Calu3 (cell line): Measurements from ENCODE around the gene RASGRF1. TPM values are rescaled to one million over a fixed set of nuclear protein-coding genes. Genes with fewer than 3 reads are reported as not detected.

Experiments
- BruUV-seq: library from RNA; stranded (reverse); fragments of 400-500 nt; replicated peaks from 2 replicates; lab custom pipeline; 2021; lab: Mats Ljungman, UMichigan
- CTCF ChIA-PET: fragments of 300-600 bp; sonication (Branson Sonifier 250); formaldehyde crosslinking; loops from one replicate; lab custom pipeline; 2022; ENCODE audit warnings: antibody characterized with exemption; lab: Charles Lee
- DNase-seq: peaks from one replicate; pipeline ENCODE4 v3.0.0; 2022
- H3K27ac Mint-ChIP-seq: one replicate; pipeline ENCODE4 v1.8.0; 2022; ENCODE audit warnings: mixed read lengths; ENCODE audit not compliant: unreplicated experiment
- H3K27me3 Mint-ChIP-seq: one replicate; pipeline ENCODE4 v1.8.0; 2022; ENCODE audit warnings: mixed read lengths; ENCODE audit not compliant: unreplicated experiment
- H3K36me3 Mint-ChIP-seq: one replicate; pipeline ENCODE4 v1.8.0; 2022; ENCODE audit warnings: mild to moderate bottlenecking, moderate library complexity, mixed read lengths; ENCODE audit not compliant: insufficient read depth, unreplicated experiment
- H3K4me1 Mint-ChIP-seq: one replicate; pipeline ENCODE4 v1.8.0; 2022; ENCODE audit warnings: mild to moderate bottlenecking, low read depth, mixed read lengths; ENCODE audit not compliant: unreplicated experiment
- H3K4me3 Mint-ChIP-seq: one replicate; pipeline ENCODE4 v1.8.0; 2022; ENCODE audit warnings: mild to moderate bottlenecking, low read depth, moderate library complexity, mixed read lengths; ENCODE audit not compliant: unreplicated experiment
- H3K9me3 Mint-ChIP-seq: one replicate; pipeline ENCODE4 v1.8.0; 2022; ENCODE audit warnings: low read depth, mixed read lengths; ENCODE audit not compliant: unreplicated experiment
- intact Hi-C: fragments of 100-400 bp; cut with micrococcal nuclease; formaldehyde crosslinking; loops from one replicate; pipeline ENCODE4 v1.10.0; 2022; ENCODE audit not compliant: unreplicated experiment
- total RNA-seq: library from RNA; stranded (reverse); gene quantifications from 2 replicates; pipeline ENCODE4 v1.2.3, GENCODE V29; 2022
- TF ChIP-seq, protein P1 (sequence below): fragments of 200-600 bp; IDR thresholded peaks from one replicate; pipeline ENCODE4 v1.8.0; 2022; ENCODE audit warnings: antibody characterized with exemption; ENCODE audit not compliant: unreplicated experiment

The RASGRF1 gene
- total RNA-seq, 1 experiment from 2014 or later: 2.2 TPM

DNA sequence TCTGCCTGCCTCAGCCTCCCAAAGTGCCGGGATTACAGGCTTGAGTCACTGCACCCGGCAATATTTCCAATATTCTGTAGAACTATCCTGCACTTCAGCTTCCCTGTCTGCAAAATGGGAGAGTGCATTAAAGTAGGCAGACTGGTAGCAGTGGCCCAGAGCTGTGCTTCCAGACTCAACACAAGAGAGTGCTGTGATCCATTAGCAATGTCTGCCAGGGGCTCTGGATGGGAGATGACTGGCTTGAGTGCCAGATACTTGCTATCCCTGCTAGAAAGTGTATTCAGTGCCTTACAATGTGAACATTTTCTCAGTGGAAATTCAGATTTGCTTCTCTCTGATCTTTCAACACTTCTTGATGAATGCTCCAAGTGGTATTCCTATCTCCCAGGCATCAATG, 80.3 kb downstream of the RASGRF1 start:
- no peak overlapping the region for H3K4me3 Mint-ChIP-seq
- H3K27ac Mint-ChIP-seq: no peak overlapping the region
- TF ChIP-seq, protein P1, sequence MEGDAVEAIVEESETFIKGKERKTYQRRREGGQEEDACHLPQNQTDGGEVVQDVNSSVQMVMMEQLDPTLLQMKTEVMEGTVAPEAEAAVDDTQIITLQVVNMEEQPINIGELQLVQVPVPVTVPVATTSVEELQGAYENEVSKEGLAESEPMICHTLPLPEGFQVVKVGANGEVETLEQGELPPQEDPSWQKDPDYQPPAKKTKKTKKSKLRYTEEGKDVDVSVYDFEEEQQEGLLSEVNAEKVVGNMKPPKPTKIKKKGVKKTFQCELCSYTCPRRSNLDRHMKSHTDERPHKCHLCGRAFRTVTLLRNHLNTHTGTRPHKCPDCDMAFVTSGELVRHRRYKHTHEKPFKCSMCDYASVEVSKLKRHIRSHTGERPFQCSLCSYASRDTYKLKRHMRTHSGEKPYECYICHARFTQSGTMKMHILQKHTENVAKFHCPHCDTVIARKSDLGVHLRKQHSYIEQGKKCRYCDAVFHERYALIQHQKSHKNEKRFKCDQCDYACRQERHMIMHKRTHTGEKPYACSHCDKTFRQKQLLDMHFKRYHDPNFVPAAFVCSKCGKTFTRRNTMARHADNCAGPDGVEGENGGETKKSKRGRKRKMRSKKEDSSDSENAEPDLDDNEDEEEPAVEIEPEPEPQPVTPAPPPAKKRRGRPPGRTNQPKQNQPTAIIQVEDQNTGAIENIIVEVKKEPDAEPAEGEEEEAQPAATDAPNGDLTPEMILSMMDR: no peak
- no TSS peak for BruUV-seq
- H3K36me3 Mint-ChIP-seq: no peaks in the 10 kb centered on the region
- H3K9me3 Mint-ChIP-seq: no peaks in the 10 kb centered on the region
- intact Hi-C loops: no loop called here
- no peaks in the 10 kb centered on the region for H3K27me3 Mint-ChIP-seq
- H3K4me1 Mint-ChIP-seq: peaks cover 2% of the 10 kb centered on the region
- no peak for DNase-seq
- CTCF ChIA-PET: no interaction called here

DNA sequence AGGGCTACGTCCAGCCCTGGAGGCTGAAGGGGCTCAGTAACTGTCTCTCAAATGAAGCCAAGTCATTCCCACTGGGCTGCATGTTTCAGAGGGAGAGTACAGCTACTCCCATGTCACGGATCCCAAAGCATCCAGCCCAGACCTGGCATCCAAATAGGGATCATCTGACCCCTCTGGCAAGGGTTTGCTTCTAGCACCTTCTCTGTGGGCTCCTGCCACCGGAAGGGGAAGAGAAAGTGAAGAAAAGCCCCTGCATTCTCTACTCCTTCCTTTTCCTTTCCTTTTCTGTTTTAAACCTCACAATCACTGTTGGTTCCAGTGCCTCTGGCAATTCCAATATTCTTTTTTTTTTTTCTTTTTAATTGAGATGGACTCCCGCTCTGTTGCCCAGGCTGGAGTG, 81.2 kb downstream of the RASGRF1 start:
- Mint-ChIP-seq H3K9me3 (no peaks in the 10 kb centered on the region), H3K27me3 (no peaks in the 10 kb centered on the region), H3K4me3 (no peak overlapping the region), H3K27ac (no peak overlapping the region), H3K36me3 (peaks cover 3% of the 10 kb centered on the region), H3K4me1 (peaks cover 11% of the 10 kb centered on the region)
- intact Hi-C loops: no loop called here
- TF ChIP-seq, protein P1: no peak
- CTCF ChIA-PET: no interaction called here
- no peak for DNase-seq
- no TSS peak for BruUV-seq

DNA sequence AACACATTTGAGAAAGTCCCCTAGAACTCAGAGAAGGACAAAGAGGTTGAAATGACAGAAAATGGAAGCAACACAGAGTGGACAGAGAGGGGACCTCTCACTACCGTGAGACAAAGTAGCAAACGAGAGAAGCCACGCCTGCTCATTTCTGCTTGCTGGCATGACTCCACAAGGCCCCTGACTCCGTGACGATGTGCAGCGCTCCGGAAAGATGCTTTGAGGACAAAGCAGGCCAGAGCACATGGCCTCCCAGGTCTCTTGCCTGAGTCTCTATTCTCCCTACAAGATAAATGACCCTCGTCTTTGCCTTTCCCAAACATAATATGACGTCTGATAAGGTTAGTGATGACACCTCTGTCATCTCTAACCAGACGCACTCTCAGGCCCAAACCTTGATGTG, 81.9 kb downstream of the RASGRF1 start:
- H3K27ac Mint-ChIP-seq: no peak overlapping the region
- no TSS peak for BruUV-seq
- TF ChIP-seq, protein P1: no peak
- H3K9me3 Mint-ChIP-seq: no peaks in the 10 kb centered on the region
- H3K36me3 Mint-ChIP-seq: peaks cover 9% of the 10 kb centered on the region
- CTCF ChIA-PET: no interaction called here
- peaks cover 18% of the 10 kb centered on the region for H3K4me1 Mint-ChIP-seq
- no peak overlapping the region for H3K4me3 Mint-ChIP-seq
- intact Hi-C loops: no loop called here
- H3K27me3 Mint-ChIP-seq: no peaks in the 10 kb centered on the region
- DNase-seq: no peak

DNA sequence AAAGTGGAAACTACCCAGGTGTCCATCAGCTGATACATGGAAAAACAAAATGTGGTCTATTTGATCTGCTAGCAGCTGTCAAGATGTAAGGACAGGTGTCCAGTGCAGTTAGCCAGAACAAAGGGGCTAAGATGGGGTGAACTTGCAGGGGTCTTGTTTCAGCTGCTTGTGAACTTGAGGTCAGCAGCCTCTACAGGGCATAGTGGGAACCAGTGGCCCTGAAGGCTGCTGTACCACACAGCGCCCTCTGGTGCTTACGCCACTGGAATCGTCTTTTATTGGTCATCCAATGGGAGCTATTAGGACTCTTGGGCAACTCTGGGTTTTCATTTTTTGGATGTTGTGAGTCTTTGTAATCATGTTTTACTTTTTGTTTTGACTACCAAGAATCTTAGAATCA, 83.5 kb downstream of the RASGRF1 start:
- Mint-ChIP-seq H3K4me1 (peaks cover 34% of the 10 kb centered on the region), H3K27me3 (no peaks in the 10 kb centered on the region), H3K4me3 (no peak overlapping the region), H3K9me3 (no peaks in the 10 kb centered on the region), H3K27ac (no peak overlapping the region), H3K36me3 (peaks cover 9% of the 10 kb centered on the region)
- TF ChIP-seq, protein P1: peak; percentile 19
- CTCF ChIA-PET: interaction anchor here (1.1 kb wide), 1 partner anchor 85 kb away, joined by 3 read pairs; no protein-coding TSS in a partner anchor
- no TSS peak for BruUV-seq
- intact Hi-C loops: no loop called here
- DNase-seq: peak; percentile 43
